ENCODE data around the gene MFSD6L. TPM values are rescaled to one million over a fixed set of nuclear protein-coding genes. Genes with fewer than 3 reads are reported as not detected.
A peak's percentile ranks its signal among the peaks of the same experiment; 100 is the strongest.

Gene MFSD6L
- total RNA-seq, 4 donors from 2014 or later = 0.17 to 0.33 TPM; not detected in 2

GRCh38 chr17:8791248-8791909 is 7.8 kb downstream of the MFSD6L start:
- DNase-seq (ENCODE audit: extremely low spot score) = no peak
- Histone ChIP-seq H3K9me3 (peaks cover 0 to 16% (median 12%) of the 10 kb centered on the region in 4 donors), H3K4me3 (no peak overlapping the region), H3K4me1 (no peaks in the 10 kb centered on the region), H3K27me3 (no peaks in the 10 kb centered on the region), H3K36me3 (no peaks in the 10 kb centered on the region), H3K27ac (replicated peaks in 1 of 4) (no peak overlapping the region)
- intact Hi-C loops (cut with DNase I) = no loop called here
- TF ChIP-seq POLR2AphosphoS5 (IDR thresholded peaks at IDR 0.05) (no peak), EP300 (IDR thresholded peaks at IDR 0.05) (no peak), POLR2A (IDR thresholded peaks at IDR 0.05; ENCODE audit: low read depth) (no peak), CTCF (IDR thresholded peaks at IDR 0.05) (no peak)
- WGBS = 68% methylated on average over 4 of the region's 4 CpGs

GRCh38 chr17:8789743-8790142 is 9.4 kb downstream of the MFSD6L start:
- Histone ChIP-seq H3K4me1 (peaks cover 0 to 7% (median 3%) of the 10 kb centered on the region in 4 donors), H3K27me3 (no peaks in the 10 kb centered on the region), H3K36me3 (no peaks in the 10 kb centered on the region), H3K4me3 (no peak overlapping the region), H3K9me3 (peaks cover 0 to 16% (median 12%) of the 10 kb centered on the region in 4 donors), H3K27ac (replicated peaks in 1 of 4) (no peak overlapping the region)
- WGBS = 83% methylated on average over 10 of the region's 10 CpGs
- peak; percentile 70 for DNase-seq (ENCODE audit: extremely low spot score)
- TF ChIP-seq POLR2A (IDR thresholded peaks at IDR 0.05; ENCODE audit: low read depth) (no peak), CTCF (IDR thresholded peaks at IDR 0.05) (no peak), EP300 (IDR thresholded peaks at IDR 0.05) (no peak), POLR2AphosphoS5 (IDR thresholded peaks at IDR 0.05) (no peak)
- intact Hi-C loops (cut with DNase I) = no loop called here

- Histone ChIP-seq H3K9me3 (peaks cover 0 to 16% (median 12%) of the 10 kb centered on the region in 4 donors), H3K27ac (replicated peaks in 1 of 4) (no peak overlapping the region), H3K4me1 (peaks cover 0 to 7% (median 3%) of the 10 kb centered on the region in 4 donors), H3K4me3 (no peak overlapping the region), H3K27me3 (no peaks in the 10 kb centered on the region), H3K36me3 (no peaks in the 10 kb centered on the region)
- peak; percentile 10 for DNase-seq (ENCODE audit: extremely low spot score)
- TF ChIP-seq CTCF (IDR thresholded peaks at IDR 0.05) (no peak), POLR2A (IDR thresholded peaks at IDR 0.05; ENCODE audit: low read depth) (no peak), POLR2AphosphoS5 (IDR thresholded peaks at IDR 0.05) (no peak), EP300 (IDR thresholded peaks at IDR 0.05) (no peak)
- 89% methylated on average over 2 of the region's 2 CpGs for WGBS
- intact Hi-C loops (cut with DNase I) = no loop called here
Observed at GRCh38 chr17:8788998-8789397, 10.2 kb downstream of the MFSD6L start.

GRCh38 chr17:8785547-8786413 is 13.4 kb downstream of the MFSD6L start:
- TF ChIP-seq POLR2A (IDR thresholded peaks at IDR 0.05; ENCODE audit: low read depth) = no peak
- peak; percentile 55 to 82 (median 62) for TF ChIP-seq CTCF (IDR thresholded peaks at IDR 0.05)
- peak; percentile 95 for DNase-seq (ENCODE audit: extremely low spot score)
- Histone ChIP-seq H3K4me1 (peaks cover 0 to 7% (median 3%) of the 10 kb centered on the region in 4 donors), H3K9me3 (no peaks in the 10 kb centered on the region), H3K27me3 (no peaks in the 10 kb centered on the region), H3K36me3 (no peaks in the 10 kb centered on the region), H3K4me3 (no peak overlapping the region), H3K27ac (replicated peaks in 1 of 4) (no peak overlapping the region)
- WGBS = 32% methylated on average over 18 of the region's 19 CpGs
- intact Hi-C loops (cut with DNase I) = no loop called here

Measured in esophagus muscularis mucosa (tissue), 4 donors.